Measurements from ENCODE around the gene VWA3B.

DNA sequence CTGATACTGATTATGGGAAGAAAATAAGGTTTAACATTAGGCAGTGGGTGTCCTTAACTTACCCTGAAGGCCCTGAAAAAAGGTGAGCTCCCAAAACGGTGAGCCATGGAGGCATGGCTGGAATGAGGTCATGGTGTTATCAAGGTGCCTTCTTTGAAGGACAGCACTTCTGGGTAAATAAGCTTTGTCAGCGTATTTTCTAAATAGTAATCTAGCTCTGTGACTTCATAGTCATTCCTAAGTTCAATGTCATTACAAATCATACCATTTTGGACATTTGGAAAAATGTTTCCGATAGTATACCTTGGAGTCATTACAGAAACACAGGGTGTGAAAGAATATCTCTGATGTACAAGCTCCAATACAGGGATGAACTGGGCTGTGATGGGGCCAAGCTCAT is 224.1 kb downstream of the VWA3B start:
- TF ChIP-seq, protein P1, sequence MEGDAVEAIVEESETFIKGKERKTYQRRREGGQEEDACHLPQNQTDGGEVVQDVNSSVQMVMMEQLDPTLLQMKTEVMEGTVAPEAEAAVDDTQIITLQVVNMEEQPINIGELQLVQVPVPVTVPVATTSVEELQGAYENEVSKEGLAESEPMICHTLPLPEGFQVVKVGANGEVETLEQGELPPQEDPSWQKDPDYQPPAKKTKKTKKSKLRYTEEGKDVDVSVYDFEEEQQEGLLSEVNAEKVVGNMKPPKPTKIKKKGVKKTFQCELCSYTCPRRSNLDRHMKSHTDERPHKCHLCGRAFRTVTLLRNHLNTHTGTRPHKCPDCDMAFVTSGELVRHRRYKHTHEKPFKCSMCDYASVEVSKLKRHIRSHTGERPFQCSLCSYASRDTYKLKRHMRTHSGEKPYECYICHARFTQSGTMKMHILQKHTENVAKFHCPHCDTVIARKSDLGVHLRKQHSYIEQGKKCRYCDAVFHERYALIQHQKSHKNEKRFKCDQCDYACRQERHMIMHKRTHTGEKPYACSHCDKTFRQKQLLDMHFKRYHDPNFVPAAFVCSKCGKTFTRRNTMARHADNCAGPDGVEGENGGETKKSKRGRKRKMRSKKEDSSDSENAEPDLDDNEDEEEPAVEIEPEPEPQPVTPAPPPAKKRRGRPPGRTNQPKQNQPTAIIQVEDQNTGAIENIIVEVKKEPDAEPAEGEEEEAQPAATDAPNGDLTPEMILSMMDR (conservative IDR thresholded peaks at IDR 0.05; ENCODE audit: low read length) = no peak
- TF ChIP-seq EZH2phosphoT487 (IDR thresholded peaks at IDR 0.05; ENCODE audit: borderline replicate concordance, low read depth, low read length) = no peak
